ENCODE results near the gene AMELX. TPM values are rescaled to one million over a fixed set of nuclear protein-coding genes. Genes with fewer than 3 reads are reported as not detected.

AMELX gene
- total RNA-seq, 1 donor from 2014 or later: not detected

Other genes starting within 250 kb of the AMELX start
- 18.0 and 18.6 TPM in 2 replicates for gene HCCS, start 182.1 kb upstream of the AMELX start, total RNA-seq